Stomach (tissue), 4 donors: ENCODE results near the gene USP6NL.

Experiments
- CTCF ChIP-seq, 7 experiments: fragments of 450-650 bp in 4 of 7; fragments of 200-600 bp in 3 of 7; sonication (generic) in 3 of 7; IDR thresholded peaks; one replicate each; pipeline ENCODE4 v1.5.1; 2016 to 2019; ENCODE audit warnings: antibody characterized with exemption in 7 of 7, control low read depth in 2 of 7, mild to moderate bottlenecking in 1 of 7
- POLR2AphosphoS5 ChIP-seq, 3 donors: sonication (generic); formaldehyde crosslinking; IDR thresholded peaks; one replicate each; pipeline ENCODE4 v1.6.1; 2016; ENCODE audit warnings: antibody characterized with exemption in 3 of 3

- TF ChIP-seq CTCF (IDR thresholded peaks at IDR 0.05) (no peak), POLR2AphosphoS5 (IDR thresholded peaks at IDR 0.05) (no peak)
These were observed 31.1 kb upstream of the USP6NL start for GRCh38 chr10:11642566-11642965.
